T-helper 1 cell treated with Interleukin-12 subunit alpha and Interleukin-12 subunit beta and Interleukin-4 antibody, amounts not matched to agents 30 ng/mL and 1 ng/mL, for 36 hours (primary cell): Measurements from ENCODE around the gene PLLP. TPM values are rescaled to one million over a fixed set of nuclear protein-coding genes. Genes with fewer than 3 reads are reported as not detected.
"Not testable (repeated sequence)": the region's sequence is repeated elsewhere in the genome, so short reads cannot be mapped to it uniquely, and the experiment has no call there.

ENCODE experiments used
- intact Hi-C: fragments of 100-400 bp; cut with micrococcal nuclease; formaldehyde crosslinking; loops from one replicate; pipeline ENCODE4 v1.15.1; 2024
- total RNA-seq: library from RNA; stranded (reverse); gene quantifications from 2 replicates; pipeline ENCODE4 v1.2.3, GENCODE V29; 2022

Gene PLLP
- total RNA-seq, 1 donor from 2014 or later, result 0.34 TPM

- intact Hi-C loops, result not testable (repeated sequence)
Measured at GRCh38 chr16:57275946-57276345, 8.5 kb downstream of the PLLP start.

- intact Hi-C loops, result no loop called here
Measured at GRCh38 chr16:57273826-57274225, 10.6 kb downstream of the PLLP start.

GRCh38 chr16:57273359-57273758, 11.1 kb downstream of the PLLP start:
- intact Hi-C loops, result no loop called here

- intact Hi-C loops, result no loop called here
Measured at GRCh38 chr16:57271867-57272495, 12.5 kb downstream of the PLLP start.

- intact Hi-C loops, result no loop called here
Measured at GRCh38 chr16:57271063-57271345, 13.5 kb downstream of the PLLP start.

- intact Hi-C loops, result no loop called here
Measured at GRCh38 chr16:57270221-57271062, 14.0 kb downstream of the PLLP start.

- intact Hi-C loops, result no loop called here
Measured at GRCh38 chr16:57268804-57269800, 15.4 kb downstream of the PLLP start.

- intact Hi-C loops, result loop anchor here (2.0 kb wide), 2 partner anchors 17 to 33 kb away; partner anchors contain the start of gene PLLP
Measured at GRCh38 chr16:57267343-57267742, 17.1 kb downstream of the PLLP start.

- intact Hi-C loops, result loop anchor here (2.0 kb wide), 2 partner anchors 18 to 34 kb away; partner anchors contain the start of gene PLLP
Measured at GRCh38 chr16:57266531-57267260, 17.8 kb downstream of the PLLP start.

- intact Hi-C loops, result loop anchor here (2.0 kb wide), 2 partner anchors 19 to 35 kb away; partner anchors contain the start of gene PLLP
Measured at GRCh38 chr16:57265850-57266530, 18.5 kb downstream of the PLLP start.

GRCh38 chr16:57264950-57265371, 19.5 kb downstream of the PLLP start:
- intact Hi-C loops, result no loop called here

GRCh38 chr16:57264381-57264780, 20.1 kb downstream of the PLLP start:
- intact Hi-C loops, result no loop called here

- intact Hi-C loops, result no loop called here
Measured at GRCh38 chr16:57263541-57264351, 20.7 kb downstream of the PLLP start.

GRCh38 chr16:57262841-57263540, 21.5 kb downstream of the PLLP start:
- intact Hi-C loops, result no loop called here

GRCh38 chr16:57261806-57262205, 22.7 kb downstream of the PLLP start:
- intact Hi-C loops, result no loop called here

- intact Hi-C loops, result no loop called here
Measured at GRCh38 chr16:57260294-57260929, 24.1 kb downstream of the PLLP start.

- intact Hi-C loops, result no loop called here
Measured at GRCh38 chr16:57258910-57259475, 25.5 kb downstream of the PLLP start.
